NCI-H1417 treated with DMSO at 0.1 percent for 48 hours (cell line): ENCODE measurements around the gene IFT27.
"Not testable (repeated sequence)": the region's sequence is repeated elsewhere in the genome, so short reads cannot be mapped to it uniquely, and the experiment has no call there.

Experiments
- DNase-seq: peaks from one replicate; lab custom pipeline; 2025; lab: John Stamatoyannopoulos, UW

Gene IFT27

GRCh38 chr22:36765131-36765942 lies 10.6 kb downstream of the IFT27 start:
- DNase-seq = no peak

DNA sequence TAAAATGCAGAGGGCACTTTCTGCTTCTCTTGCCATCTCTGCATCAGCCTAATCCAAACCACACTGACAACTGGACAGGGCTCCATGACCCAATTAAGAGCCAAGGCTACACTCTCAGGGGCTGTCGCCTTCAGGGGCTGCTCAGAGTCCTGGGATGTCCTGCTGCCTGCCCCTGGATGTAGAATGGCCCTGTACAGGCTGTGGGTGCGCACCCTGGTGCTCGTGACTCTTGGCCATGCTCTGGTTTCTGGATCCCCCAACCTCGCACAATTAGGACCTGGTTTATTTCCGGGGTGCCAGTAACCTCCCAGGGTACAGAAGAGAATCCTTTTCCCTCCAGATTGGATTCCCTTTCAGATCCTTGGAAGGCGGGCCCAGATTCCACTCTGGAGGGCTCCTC lies 11.3 kb downstream of the IFT27 start:
- DNase-seq = no peak

- no peak for DNase-seq
These were observed 11.9 kb downstream of the IFT27 start for GRCh38 chr22:36764060-36764459.

DNA sequence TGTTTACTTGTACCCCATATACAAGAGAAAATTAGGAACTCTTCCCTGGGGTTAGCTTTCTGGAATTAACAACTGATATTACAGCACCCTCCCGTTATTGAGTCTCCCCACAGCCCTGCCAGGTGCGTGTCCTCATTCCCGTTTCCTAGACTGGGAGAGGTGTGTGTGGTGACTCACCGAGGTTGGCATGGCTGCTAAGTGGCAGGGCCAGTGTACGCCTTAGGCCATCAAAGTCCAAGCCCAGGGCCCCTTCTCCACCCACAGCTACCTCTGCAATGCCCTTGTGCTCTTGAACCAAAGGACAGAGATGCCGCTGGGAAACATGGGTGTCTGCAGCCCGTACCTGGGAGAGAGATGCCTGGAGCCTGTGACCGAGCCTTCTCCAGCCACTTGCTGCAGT lies 12.3 kb downstream of the IFT27 start:
- DNase-seq = no peak

- DNase-seq = no peak
These were observed 13.1 kb downstream of the IFT27 start for GRCh38 chr22:36762687-36763260.

DNA sequence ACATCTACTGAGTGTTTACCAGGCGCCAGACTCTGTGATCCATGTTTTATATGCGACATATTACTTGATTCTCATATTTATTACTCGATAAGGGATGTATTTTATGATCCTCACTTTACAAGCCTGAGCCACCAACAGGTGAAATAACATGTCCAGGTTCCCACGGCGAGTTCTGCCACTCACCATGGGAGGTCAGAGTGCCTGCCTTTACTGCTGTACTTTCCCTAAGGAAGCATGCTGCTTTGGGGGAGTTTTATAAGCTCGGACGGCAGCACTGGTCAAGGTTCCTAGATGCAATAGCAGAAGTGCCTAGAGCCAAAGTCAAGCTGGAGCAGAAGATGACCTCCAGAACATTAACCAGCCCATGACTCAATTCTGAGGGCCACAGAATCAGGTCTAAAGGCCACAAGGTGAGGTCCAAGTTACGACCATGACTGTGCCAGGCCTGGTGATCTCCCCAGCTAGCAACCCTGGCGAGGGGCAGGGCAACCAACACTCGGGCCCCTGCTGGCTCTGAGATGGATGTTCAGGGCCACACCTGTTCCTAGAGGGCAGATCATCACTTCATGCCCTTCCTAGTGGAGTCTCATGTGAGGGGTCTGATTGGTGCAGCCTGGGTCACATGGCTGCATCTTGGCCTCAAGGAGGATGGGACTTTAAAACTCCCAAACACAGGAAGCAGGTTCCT lies 14.2 kb downstream of the IFT27 start:
- DNase-seq = no peak

DNA sequence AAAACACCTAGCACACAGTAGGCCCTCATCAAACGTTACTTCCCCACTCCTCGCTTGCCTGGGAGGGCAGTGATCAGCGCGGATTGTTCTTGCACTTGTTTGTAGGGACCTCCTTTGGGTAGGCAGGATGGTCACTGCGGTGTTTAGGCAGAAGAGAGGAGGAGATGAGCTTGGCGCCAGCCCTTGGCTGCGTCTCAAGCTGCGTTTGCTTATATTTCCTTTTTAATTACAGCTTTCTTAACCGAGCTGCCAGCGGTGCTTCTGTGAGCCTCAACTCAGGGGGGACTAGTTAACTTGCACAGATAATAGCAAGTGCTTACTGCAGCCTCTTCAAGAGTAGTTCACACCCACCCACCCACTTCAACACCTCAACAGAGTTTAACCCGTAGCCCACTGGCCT lies 15.1 kb downstream of the IFT27 start:
- no peak for DNase-seq

- DNase-seq = no peak
These were observed 16.3 kb downstream of the IFT27 start for GRCh38 chr22:36759481-36760159.

DNA sequence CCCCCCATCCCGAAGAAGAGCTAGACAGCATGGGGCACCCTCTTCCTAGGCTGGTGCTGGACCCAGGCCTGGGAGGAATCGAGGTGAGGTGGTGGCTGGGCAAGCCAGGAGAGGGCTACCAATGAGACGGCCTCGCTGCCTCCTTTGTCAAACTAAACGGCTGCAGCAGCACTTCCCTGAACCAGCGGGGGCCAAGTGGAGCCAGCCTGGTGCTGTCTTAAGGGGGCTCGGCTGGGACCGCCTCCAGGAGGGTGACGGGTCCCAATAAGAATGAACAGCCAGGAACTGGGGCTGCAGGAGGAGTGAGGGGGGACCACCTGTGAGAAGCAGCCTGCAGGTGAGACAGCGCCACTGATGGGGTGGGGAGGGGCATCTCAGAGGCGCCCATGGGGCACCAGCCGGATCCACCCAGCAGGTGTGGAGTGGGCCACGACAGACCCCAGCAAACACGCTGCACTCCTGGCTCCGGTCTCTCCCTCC lies 17.1 kb downstream of the IFT27 start:
- no peak for DNase-seq

DNA sequence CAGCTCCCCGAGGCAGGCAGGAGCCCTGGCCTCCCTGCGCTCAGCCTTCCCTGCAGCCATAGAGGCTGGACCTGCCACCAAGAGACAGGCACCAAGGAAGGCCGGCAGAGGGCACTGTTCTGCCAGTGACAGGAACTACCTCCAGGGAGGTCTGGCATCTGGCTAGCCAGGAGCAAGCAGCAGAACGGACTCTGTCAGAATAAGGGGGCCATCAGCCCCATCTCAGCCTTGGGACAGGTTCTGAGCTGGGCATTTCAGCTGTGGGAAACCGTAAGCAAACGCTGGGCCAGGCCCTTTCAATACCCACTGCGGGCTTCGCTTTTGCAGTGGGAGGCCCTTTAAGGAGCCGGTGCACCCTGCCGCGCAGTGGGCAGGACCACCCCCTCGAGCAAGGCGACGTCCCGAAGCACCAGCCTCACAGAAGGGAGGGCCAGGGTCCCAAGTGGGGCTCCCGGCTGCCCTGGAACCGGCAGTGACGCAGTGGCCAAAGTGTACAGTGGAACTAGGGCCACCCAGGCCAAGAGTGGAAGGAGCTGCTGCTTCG lies 18.2 kb downstream of the IFT27 start:
- no peak for DNase-seq

- no peak for DNase-seq
These were observed 18.9 kb downstream of the IFT27 start for GRCh38 chr22:36756746-36757655.

DNA sequence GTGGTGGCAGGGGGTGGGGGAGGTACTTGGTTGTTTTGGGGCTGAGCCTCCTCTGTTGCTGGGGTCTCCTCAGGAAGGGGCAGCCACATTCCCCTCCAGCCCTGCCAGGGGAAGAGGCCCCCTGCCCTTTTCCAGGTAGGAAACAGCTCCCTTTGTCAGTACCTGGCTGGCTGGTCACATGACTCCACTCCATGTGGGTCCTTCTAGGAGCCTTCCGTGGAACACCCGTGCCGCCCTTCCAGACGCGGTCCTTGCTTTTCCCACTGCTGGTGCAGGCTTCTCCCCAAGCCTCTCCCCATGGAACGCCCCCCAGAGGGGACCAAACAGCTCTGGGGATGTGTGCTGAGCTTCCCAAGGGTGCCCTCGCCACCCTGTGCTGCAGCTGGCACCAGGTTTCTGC lies 19.9 kb downstream of the IFT27 start:
- DNase-seq = no peak

DNA sequence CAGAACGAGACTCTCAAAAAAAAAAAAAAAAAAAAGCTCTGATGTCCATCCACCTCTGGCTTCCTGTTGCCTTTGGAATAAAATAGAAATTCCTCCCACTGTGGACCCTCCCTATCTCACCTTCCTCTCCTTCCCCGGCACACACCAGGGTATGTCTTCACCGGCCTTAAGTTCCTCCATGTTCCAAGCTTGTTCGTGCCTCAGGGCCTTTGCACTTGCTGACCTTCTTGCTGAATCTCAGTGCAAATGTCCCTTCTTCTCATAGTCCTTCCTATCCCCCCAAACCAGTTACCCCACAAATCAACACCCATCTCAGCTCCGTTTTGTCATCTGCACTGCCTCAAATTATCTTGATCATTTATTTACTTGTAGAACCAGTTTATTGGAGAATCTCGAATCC lies 20.6 kb downstream of the IFT27 start:
- DNase-seq = no peak

GRCh38 chr22:36754881-36755280 lies 21.0 kb downstream of the IFT27 start:
- not testable (repeated sequence) for DNase-seq

DNA sequence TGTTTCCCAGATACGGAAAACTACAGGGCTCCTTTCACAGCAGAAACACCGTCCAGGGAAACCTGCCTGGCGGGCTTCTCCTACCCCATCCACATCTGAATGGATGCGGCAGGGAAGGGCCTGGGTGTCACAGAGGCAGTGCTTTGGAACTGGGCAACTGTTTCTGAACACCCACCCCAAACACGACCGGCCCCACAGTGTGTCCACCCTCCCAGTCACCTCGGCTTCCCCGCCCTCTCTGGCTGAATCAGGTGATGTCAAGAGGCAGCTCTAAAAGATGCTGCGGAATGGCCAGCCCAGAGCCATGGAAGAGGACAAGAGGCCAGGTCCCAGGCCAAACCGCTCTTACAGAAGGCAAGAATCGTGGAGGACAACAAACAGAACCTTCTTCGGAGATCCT lies 22.0 kb downstream of the IFT27 start:
- no peak for DNase-seq

DNA sequence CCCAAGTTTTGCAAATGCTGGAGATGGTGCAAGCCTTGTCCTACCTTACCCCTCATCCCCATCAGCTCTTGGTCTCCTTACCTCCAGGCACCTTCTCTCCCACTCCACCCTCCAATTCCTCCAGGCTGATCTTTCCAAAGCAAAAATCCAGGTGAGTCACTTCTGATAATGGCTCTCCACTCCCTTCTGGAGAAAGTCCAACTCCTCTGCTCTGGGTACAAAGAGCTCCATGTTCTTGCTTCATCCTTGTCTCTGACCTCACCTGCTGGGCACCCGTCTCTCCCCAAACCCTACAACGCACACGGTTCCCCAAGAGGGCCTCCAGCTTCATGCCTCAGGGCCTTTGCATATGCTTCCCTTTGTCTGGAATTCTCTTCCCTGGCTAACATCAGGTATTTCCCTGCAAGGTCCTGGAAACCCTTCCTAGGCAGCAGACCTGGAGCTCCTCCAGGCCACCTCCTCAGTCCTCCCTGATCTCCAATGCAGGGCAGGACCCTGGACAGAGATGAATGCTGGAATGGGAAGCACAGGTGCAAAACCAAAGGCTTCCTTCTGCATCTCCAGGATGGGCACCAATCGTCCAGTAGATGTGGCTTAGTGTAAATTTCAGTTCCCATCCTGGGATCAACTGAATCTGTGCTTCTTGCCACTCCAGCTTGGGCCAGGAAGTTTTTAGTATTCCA lies 22.7 kb downstream of the IFT27 start:
- DNase-seq = no peak

GRCh38 chr22:36746375-36746970 lies 29.4 kb downstream of the IFT27 start:
- DNase-seq = no peak

DNA sequence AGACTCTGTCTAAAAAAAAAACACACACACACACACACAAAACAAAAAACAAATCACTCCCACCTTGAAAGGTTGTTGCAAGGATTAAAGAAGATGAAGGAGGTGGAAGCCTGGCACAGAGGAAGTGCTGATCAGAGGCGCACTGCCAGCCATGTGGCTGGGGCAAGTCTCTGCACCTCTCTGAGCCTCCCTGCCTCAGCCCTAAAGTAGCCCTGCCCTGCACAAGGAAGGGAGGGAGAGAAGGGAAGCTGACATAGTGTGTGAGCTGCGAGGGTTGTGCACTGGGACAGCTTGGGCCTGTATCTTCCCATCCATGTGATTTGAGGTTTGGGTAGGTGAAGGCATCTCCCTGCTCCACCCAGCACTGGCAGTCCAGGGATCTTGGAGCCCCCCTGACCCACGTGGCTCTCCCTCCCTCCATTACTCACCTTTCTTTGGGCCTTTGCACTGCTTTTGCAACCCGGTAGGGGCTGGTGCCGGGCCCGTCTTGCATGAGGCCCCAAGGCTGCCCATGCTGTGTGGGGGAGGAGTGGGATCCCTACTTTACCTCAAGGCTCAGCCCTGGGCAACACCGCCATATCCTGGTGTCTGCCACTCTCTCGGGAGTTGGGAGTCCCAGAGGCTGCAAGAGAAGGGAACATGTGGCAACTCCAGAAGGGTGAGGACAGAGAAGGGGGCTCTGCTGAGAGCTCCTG lies 30.5 kb downstream of the IFT27 start:
- no peak for DNase-seq

- DNase-seq = no peak
These were observed 31.1 kb downstream of the IFT27 start for GRCh38 chr22:36744791-36745190.

- DNase-seq = no peak
These were observed 31.5 kb downstream of the IFT27 start for GRCh38 chr22:36744413-36744765.
